Activated naive CD8-positive, alpha-beta T cell (primary cell): ENCODE data around the gene ADARB2.

Experiments
- H3K27ac Mint-ChIP-seq: one replicate; pipeline ENCODE4 v1.8.0; 2021; ENCODE audit warnings: mixed read lengths
- H3K27me3 Mint-ChIP-seq: one replicate; pipeline ENCODE4 v1.8.0; 2021; ENCODE audit warnings: mixed read lengths
- H3K36me3 Mint-ChIP-seq: one replicate; pipeline ENCODE4 v1.8.0; 2021; ENCODE audit warnings: mixed read lengths
- H3K4me1 Mint-ChIP-seq: one replicate; pipeline ENCODE4 v1.8.0; 2021; ENCODE audit warnings: low read depth, mixed read lengths
- H3K4me3 Mint-ChIP-seq: one replicate; pipeline ENCODE4 v1.8.0; 2021; ENCODE audit warnings: mild to moderate bottlenecking, mixed read lengths
- H3K9me3 Mint-ChIP-seq: one replicate; pipeline ENCODE4 v1.8.0; 2021; ENCODE audit warnings: low read depth, mixed read lengths

ADARB2 gene

GRCh38 chr10:1524540-1524939, 212.8 kb downstream of the ADARB2 start:
- Mint-ChIP-seq H3K4me1 (no peaks in the 10 kb centered on the region), H3K36me3 (no peaks in the 10 kb centered on the region), H3K27ac (no peak overlapping the region), H3K4me3 (no peak overlapping the region), H3K27me3 (peaks cover 10% of the 10 kb centered on the region), H3K9me3 (no peaks in the 10 kb centered on the region)

DNA sequence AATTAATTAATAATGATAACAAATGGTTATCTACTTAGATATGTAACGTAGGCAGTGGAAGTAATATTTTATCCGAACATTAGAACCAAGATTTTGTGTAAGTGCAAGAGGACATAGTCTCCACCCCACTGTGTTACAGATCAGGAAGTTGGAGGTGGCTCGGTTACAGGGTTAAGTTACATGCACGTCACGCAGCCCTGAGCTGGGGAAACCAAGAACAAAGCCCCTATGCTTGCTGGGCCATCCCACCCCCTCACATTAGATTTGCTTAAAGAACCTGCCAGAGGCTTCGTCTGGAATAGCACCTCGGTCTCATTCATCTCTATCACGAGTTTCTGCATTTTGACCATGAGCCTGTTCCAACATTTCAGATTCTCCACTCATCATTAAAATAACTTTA, 214.1 kb downstream of the ADARB2 start:
- Mint-ChIP-seq H3K4me1 (no peaks in the 10 kb centered on the region), H3K36me3 (no peaks in the 10 kb centered on the region), H3K27ac (no peak overlapping the region), H3K4me3 (no peak overlapping the region), H3K27me3 (peaks cover 10% of the 10 kb centered on the region), H3K9me3 (no peaks in the 10 kb centered on the region)

GRCh38 chr10:1522237-1522636, 215.1 kb downstream of the ADARB2 start:
- H3K36me3 Mint-ChIP-seq: no peaks in the 10 kb centered on the region
- H3K27me3 Mint-ChIP-seq: peaks cover 4% of the 10 kb centered on the region
- no peak overlapping the region for H3K4me3 Mint-ChIP-seq
- no peaks in the 10 kb centered on the region for H3K9me3 Mint-ChIP-seq
- no peaks in the 10 kb centered on the region for H3K4me1 Mint-ChIP-seq
- H3K27ac Mint-ChIP-seq: no peak overlapping the region

DNA sequence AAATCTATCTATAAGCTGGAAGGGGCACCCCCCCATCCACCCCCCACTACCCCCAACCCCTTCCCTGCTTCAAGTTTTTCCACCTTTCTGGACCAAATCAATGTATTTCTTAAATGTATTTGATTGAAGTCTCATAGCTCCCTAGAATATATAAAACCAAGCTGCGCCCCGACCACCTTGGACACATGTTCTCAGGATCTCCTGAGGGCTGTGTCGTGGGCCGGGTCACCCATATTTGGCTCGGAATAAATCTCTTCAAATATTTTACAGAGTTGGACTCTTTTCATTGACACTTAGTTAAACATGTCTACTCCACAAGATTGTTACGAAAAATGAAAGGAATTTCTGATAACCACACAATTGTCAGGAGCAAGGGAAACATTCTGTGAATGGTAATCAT, 215.6 kb downstream of the ADARB2 start:
- H3K27ac Mint-ChIP-seq: no peak overlapping the region
- H3K36me3 Mint-ChIP-seq: no peaks in the 10 kb centered on the region
- H3K27me3 Mint-ChIP-seq: peaks cover 4% of the 10 kb centered on the region
- H3K4me3 Mint-ChIP-seq: no peak overlapping the region
- H3K9me3 Mint-ChIP-seq: no peaks in the 10 kb centered on the region
- H3K4me1 Mint-ChIP-seq: no peaks in the 10 kb centered on the region

GRCh38 chr10:1520909-1521565, 216.3 kb downstream of the ADARB2 start:
- no peaks in the 10 kb centered on the region for H3K9me3 Mint-ChIP-seq
- no peaks in the 10 kb centered on the region for H3K4me1 Mint-ChIP-seq
- no peak overlapping the region for H3K4me3 Mint-ChIP-seq
- no peak overlapping the region for H3K27ac Mint-ChIP-seq
- H3K36me3 Mint-ChIP-seq: no peaks in the 10 kb centered on the region
- H3K27me3 Mint-ChIP-seq: peaks cover 4% of the 10 kb centered on the region

DNA sequence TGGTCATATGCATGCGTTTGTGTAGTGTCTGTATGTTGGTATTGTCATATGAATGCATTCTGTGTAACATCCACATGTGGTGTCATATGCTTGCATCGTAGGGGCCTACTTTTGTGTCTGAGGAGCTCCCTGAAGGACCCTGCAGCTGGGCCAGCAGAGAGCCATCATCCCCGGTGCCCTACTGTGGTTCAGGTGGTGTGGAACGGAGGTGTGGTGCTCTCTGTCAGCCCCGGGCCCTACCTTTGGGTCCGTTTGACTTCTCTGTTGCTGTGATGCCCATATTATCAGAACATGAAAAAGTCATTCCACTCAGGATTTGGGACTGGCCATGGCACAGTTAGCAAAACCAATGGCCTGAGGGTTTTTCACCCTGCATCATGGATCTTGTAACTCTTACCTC, 217.9 kb downstream of the ADARB2 start:
- Mint-ChIP-seq H3K4me3 (no peak overlapping the region), H3K36me3 (no peaks in the 10 kb centered on the region), H3K27ac (no peak overlapping the region), H3K4me1 (no peaks in the 10 kb centered on the region), H3K27me3 (no peaks in the 10 kb centered on the region), H3K9me3 (no peaks in the 10 kb centered on the region)

DNA sequence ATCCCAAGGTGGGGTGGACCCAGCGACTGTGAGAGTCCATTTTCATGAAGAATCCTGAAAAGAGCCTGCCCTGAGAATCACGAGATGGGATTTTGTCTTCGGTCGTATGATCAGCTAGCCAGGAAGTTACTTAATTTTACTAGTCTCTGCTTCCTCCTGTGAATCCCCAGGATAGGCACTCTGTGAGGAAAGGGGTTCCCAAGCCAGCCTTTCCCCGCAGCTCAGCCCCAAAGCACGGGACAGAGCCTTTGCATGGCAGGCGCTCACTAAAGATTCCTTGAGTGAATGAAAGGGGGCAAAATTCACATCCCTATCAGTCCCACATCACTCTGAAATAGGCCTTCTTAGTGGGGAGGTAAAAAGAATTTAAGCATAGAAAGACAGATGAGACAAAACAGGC, 219.6 kb downstream of the ADARB2 start:
- H3K4me3 Mint-ChIP-seq: no peak overlapping the region
- no peaks in the 10 kb centered on the region for H3K9me3 Mint-ChIP-seq
- no peak overlapping the region for H3K27ac Mint-ChIP-seq
- H3K4me1 Mint-ChIP-seq: no peaks in the 10 kb centered on the region
- H3K36me3 Mint-ChIP-seq: no peaks in the 10 kb centered on the region
- H3K27me3 Mint-ChIP-seq: no peaks in the 10 kb centered on the region

DNA sequence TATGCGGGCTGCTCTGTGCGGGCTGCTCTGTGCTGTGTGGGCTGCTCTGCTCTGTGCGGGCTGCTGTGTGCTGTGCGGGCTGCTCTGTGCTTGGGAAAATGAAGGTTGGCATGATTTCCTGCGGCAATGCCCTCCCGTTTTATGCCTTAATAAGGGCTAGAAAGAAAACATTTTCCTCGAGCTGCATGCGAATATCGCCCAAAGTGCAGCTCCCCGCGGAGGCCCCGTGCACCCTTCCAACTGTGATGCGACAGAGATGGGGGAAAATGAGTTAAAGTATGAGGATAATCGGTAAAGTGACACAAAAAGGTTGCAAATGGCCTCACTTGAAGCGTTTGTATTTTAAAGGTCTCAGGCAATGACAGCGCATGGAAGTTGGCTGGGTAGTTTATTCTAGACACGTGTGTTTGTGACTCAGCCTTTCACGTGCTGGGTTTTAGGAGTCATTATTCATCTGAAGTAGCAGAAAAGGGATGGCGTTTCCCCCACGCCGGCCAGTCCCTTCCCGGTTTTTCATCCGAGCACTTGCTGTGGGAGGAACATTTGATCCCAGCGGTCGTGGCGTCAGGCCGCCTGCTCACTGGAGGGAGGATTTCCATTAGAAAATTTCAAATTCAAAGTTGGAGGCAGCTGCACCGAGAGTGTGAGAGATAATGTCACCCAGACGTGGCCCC, 220.7 kb downstream of the ADARB2 start:
- Mint-ChIP-seq H3K36me3 (no peaks in the 10 kb centered on the region), H3K4me3 (no peak overlapping the region), H3K27me3 (no peaks in the 10 kb centered on the region), H3K4me1 (no peaks in the 10 kb centered on the region), H3K9me3 (no peaks in the 10 kb centered on the region), H3K27ac (no peak overlapping the region)

- H3K9me3 Mint-ChIP-seq: no peaks in the 10 kb centered on the region
- H3K4me1 Mint-ChIP-seq: no peaks in the 10 kb centered on the region
- no peak overlapping the region for H3K4me3 Mint-ChIP-seq
- no peaks in the 10 kb centered on the region for H3K36me3 Mint-ChIP-seq
- H3K27ac Mint-ChIP-seq: no peak overlapping the region
- H3K27me3 Mint-ChIP-seq: no peaks in the 10 kb centered on the region
Measured at GRCh38 chr10:1515780-1516491, 221.4 kb downstream of the ADARB2 start.

- Mint-ChIP-seq H3K9me3 (no peaks in the 10 kb centered on the region), H3K4me1 (no peaks in the 10 kb centered on the region)
Measured at GRCh38 chr10:1515121-1515779, 222.1 kb downstream of the ADARB2 start.

DNA sequence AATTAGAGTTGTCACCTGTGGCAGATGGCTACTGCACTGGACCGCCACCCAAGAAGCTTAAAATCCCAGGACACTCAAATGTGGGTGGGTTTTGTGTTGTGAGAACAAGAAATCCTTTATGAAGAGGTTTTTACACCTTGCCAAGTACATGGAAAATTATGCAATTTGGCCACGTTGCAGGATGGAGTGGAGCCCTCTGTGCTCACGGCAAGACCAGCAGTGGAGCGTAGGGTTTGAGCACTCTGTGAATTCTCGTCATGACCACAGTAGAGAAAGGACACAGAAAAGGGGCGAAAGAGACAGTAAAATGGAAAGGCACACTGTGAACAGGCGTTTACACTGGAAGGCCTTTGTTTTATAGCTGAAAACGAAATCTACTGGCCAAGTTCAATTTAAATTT, 222.6 kb downstream of the ADARB2 start:
- no peaks in the 10 kb centered on the region for H3K36me3 Mint-ChIP-seq
- no peak overlapping the region for H3K27ac Mint-ChIP-seq
- no peaks in the 10 kb centered on the region for H3K9me3 Mint-ChIP-seq
- H3K4me3 Mint-ChIP-seq: no peak overlapping the region
- no peaks in the 10 kb centered on the region for H3K27me3 Mint-ChIP-seq
- no peaks in the 10 kb centered on the region for H3K4me1 Mint-ChIP-seq

More at GRCh38 chr10:1515121-1515779, 222.1 kb downstream of the ADARB2 start:
- H3K27ac Mint-ChIP-seq: no peak overlapping the region
- no peaks in the 10 kb centered on the region for H3K36me3 Mint-ChIP-seq
- no peak overlapping the region for H3K4me3 Mint-ChIP-seq
- no peaks in the 10 kb centered on the region for H3K27me3 Mint-ChIP-seq

DNA sequence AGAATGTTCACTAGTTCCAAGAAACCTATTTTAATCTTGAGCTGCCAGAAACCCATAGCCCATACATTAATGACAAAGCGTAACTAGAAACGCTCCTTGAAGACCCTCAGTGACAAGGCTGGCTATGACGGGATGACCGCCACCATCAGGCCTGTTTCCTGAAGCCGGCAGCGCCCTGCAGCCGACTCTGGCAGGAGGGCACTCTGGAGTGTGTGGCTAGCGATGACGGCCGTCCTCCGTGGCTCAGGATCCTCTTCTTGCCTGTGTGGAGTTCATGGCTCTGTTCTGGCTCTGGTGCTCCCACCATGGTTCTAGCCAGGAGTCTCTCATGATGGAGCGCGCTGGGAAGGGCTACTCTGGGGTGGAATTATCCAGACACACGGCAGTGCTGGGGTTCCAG, 224.1 kb downstream of the ADARB2 start:
- no peaks in the 10 kb centered on the region for H3K36me3 Mint-ChIP-seq
- no peak overlapping the region for H3K27ac Mint-ChIP-seq
- H3K27me3 Mint-ChIP-seq: no peaks in the 10 kb centered on the region
- no peaks in the 10 kb centered on the region for H3K4me1 Mint-ChIP-seq
- H3K4me3 Mint-ChIP-seq: no peak overlapping the region
- H3K9me3 Mint-ChIP-seq: no peaks in the 10 kb centered on the region

GRCh38 chr10:1509011-1509530, 228.3 kb downstream of the ADARB2 start:
- no peaks in the 10 kb centered on the region for H3K4me1 Mint-ChIP-seq
- H3K27ac Mint-ChIP-seq: no peak overlapping the region
- H3K36me3 Mint-ChIP-seq: no peaks in the 10 kb centered on the region
- no peaks in the 10 kb centered on the region for H3K27me3 Mint-ChIP-seq
- no peaks in the 10 kb centered on the region for H3K9me3 Mint-ChIP-seq
- H3K4me3 Mint-ChIP-seq: no peak overlapping the region

GRCh38 chr10:1508096-1508495, 229.2 kb downstream of the ADARB2 start:
- Mint-ChIP-seq H3K27ac (no peak overlapping the region), H3K27me3 (no peaks in the 10 kb centered on the region), H3K4me1 (no peaks in the 10 kb centered on the region), H3K9me3 (no peaks in the 10 kb centered on the region), H3K36me3 (no peaks in the 10 kb centered on the region), H3K4me3 (no peak overlapping the region)

DNA sequence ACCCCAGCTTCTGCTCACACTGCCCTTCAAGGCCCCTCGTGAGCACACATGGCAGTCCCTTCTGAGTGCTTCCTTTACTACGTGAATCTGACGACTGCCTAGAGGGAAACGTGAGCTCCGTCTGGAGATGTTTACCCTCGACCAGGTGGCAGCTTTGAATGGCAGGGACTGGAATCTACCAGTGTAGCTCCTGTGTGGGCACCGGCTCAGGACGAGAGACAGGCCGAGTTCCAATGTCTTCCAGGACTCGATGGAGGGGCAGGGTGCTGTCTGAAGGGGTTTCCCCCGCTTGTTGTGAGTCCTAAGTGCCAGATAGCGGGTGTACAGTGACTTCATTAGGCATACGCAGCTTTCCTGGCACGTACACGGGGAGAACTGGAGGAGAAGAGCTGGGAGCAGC, 229.9 kb downstream of the ADARB2 start:
- Mint-ChIP-seq H3K27me3 (no peaks in the 10 kb centered on the region), H3K27ac (no peak overlapping the region)

More for the DNA sequence above, 229.9 kb downstream of the ADARB2 start:
- Mint-ChIP-seq H3K4me1 (no peaks in the 10 kb centered on the region), H3K9me3 (no peaks in the 10 kb centered on the region), H3K4me3 (no peak overlapping the region), H3K36me3 (no peaks in the 10 kb centered on the region)
